Measurements from ENCODE around the gene CYP3A7.
"Not testable (repeated sequence)": the region's sequence is repeated elsewhere in the genome, so short reads cannot be mapped to it uniquely, and the experiment has no call there.

- not testable (repeated sequence) for TF ChIP-seq EZH2phosphoT487 (IDR thresholded peaks at IDR 0.05; ENCODE audit: borderline replicate concordance, low read depth); CTCF (IDR thresholded peaks at IDR 0.05); RAD21 (IDR thresholded peaks at IDR 0.05; ENCODE audit: low read length); TCF12 (IDR thresholded peaks at IDR 0.05)
Observed at GRCh38 chr7:99690918-99691317, 44.1 kb downstream of the CYP3A7 start.

Data from SK-N-SH (cell line).